ENCODE results near the gene ACTR2. TPM values are rescaled to one million over a fixed set of nuclear protein-coding genes. Genes with fewer than 3 reads are reported as not detected.
A peak's percentile ranks its signal among the peaks of the same experiment; 100 is the strongest.
"Not testable (repeated sequence)": the region's sequence is repeated elsewhere in the genome, so short reads cannot be mapped to it uniquely, and the experiment has no call there.

ACTR2 gene
- total RNA-seq (10 to 100 TPM; 72.0 to 99.0 (median 88.8) TPM), polyA plus RNA-seq (10 to 100 TPM; 38.9 to 92.8 (median 65.7) TPM)
- long read RNA-seq, donor 1, partial matches to known transcripts = 0 of 12 reads
- long read RNA-seq, donor 1, other reads (novel, unspliced or antisense) = 10 of 12 reads
- long read RNA-seq, donor 2, partial matches to known transcripts = 1 of 20 reads
- long read RNA-seq, donor 2, other reads (novel, unspliced or antisense) = 15 of 20 reads

GRCh38 chr2:65227456-65228262, at the start of gene ACTR2:
Gene ACTR2, plus strand, starts transcription at chr2:65227831. Its CDS starts 79 bp downstream, at chr2:65227910.
- Histone ChIP-seq H3K4me1 (peaks cover 35% of the 10 kb centered on the region), H3K4me3 (peak within 1 kb of the TSS; percentile 99), H3K36me3 (ENCODE audit: insufficient read depth in 1 of 2, low read depth in 1 of 2) (peaks cover 0 to 6% of the 10 kb centered on the region in 2 donors), H3K9me3 (no peaks in the 10 kb centered on the region), H3K27ac (peak within 1 kb of the TSS; percentile 100), H3K27me3 (ENCODE audit: insufficient read depth in 3 of 3, low read length in 2 of 3) (no peaks in the 10 kb centered on the region)
- intact Hi-C loops (cut with DNase I) = loop anchor here in 1 of 2 donors (1.0 to 5.0 kb wide), 2 partner anchors 97 to 165 kb away; partner anchors contain the start of gene RAB1A
- DNase-seq = peak; percentile 96 to 98
- ATAC-seq = peak; percentile 97 to 98 (median 98)
- no peak for TF ChIP-seq CTCF (IDR thresholded peaks at IDR 0.05)
- 0 to 1% (median 0%) methylated on average over 57 to 82 of the region's 82 CpGs for WGBS, 3 donors

- DNase-seq = no peak
- intact Hi-C loops (cut with DNase I) = no loop called here
- no peaks in the 10 kb centered on the region for H3K27me3 ChIP-seq (ENCODE audit: insufficient read depth in 3 of 3, low read length in 2 of 3)
- H3K9me3 ChIP-seq = no peaks in the 10 kb centered on the region
- no peaks in the 10 kb centered on the region for H3K36me3 ChIP-seq (ENCODE audit: insufficient read depth in 1 of 2, low read depth in 1 of 2)
- TF ChIP-seq CTCF (IDR thresholded peaks at IDR 0.05) = no peak
- WGBS, 3 donors = 78 to 80% (median 79%) methylated on average over 5 of the region's 5 CpGs
- H3K27ac ChIP-seq = no peak overlapping the region
- ATAC-seq = no peak
- H3K4me3 ChIP-seq = no peak overlapping the region
- H3K4me1 ChIP-seq = no peaks in the 10 kb centered on the region
Measured at GRCh38 chr2:65182570-65182969, 45.1 kb upstream of the ACTR2 start.

GRCh38 chr2:65183406-65183805, 44.2 kb upstream of the ACTR2 start:
- WGBS, 3 donors = 84 to 86% (median 85%) methylated on average over 3 to 4 of the region's 4 CpGs
- H3K4me3 ChIP-seq; DNase-seq; H3K27ac ChIP-seq; H3K9me3 ChIP-seq; intact Hi-C loops (cut with DNase I); ATAC-seq; H3K27me3 ChIP-seq (ENCODE audit: insufficient read depth in 3 of 3, low read length in 2 of 3); H3K36me3 ChIP-seq (ENCODE audit: insufficient read depth in 1 of 2, low read depth in 1 of 2); H3K4me1 ChIP-seq: not testable (repeated sequence)

GRCh38 chr2:65185012-65185411, 42.6 kb upstream of the ACTR2 start:
- no peak for ATAC-seq
- H3K27me3 ChIP-seq (ENCODE audit: insufficient read depth in 3 of 3, low read length in 2 of 3) = no peaks in the 10 kb centered on the region
- no peak overlapping the region for H3K27ac ChIP-seq
- no peaks in the 10 kb centered on the region for H3K36me3 ChIP-seq (ENCODE audit: insufficient read depth in 1 of 2, low read depth in 1 of 2)
- WGBS, 3 donors = 89 to 94% (median 93%) methylated on average over 3 of the region's 3 CpGs
- H3K4me3 ChIP-seq = no peak overlapping the region
- DNase-seq = no peak
- intact Hi-C loops (cut with DNase I) = loop anchor here in 1 of 2 donors (5.0 kb wide), 1 partner anchor 268 kb away; no protein-coding TSS in a partner anchor
- no peaks in the 10 kb centered on the region for H3K9me3 ChIP-seq
- no peaks in the 10 kb centered on the region for H3K4me1 ChIP-seq
- TF ChIP-seq CTCF (IDR thresholded peaks at IDR 0.05) = no peak

All from psoas muscle (tissue), 8 donors.